Pancreas (tissue), 10 donors: Measurements from ENCODE around the gene NR1I3. TPM values are rescaled to one million over a fixed set of nuclear protein-coding genes. Genes with fewer than 3 reads are reported as not detected.

ENCODE experiments used
- ATAC-seq, 4 donors: fragments of 200-7000 bp; cut with Tn5 transposase; one replicate each; pipeline versions ENCODE4 v1.8.0 to v1.9.1; 2020; ENCODE audit warnings: mild to moderate bottlenecking in 4 of 4, moderate library complexity in 4 of 4
- DNase-seq, 6 donors: peaks; one replicate each; pipeline ENCODE4 v3.0.0-alpha.2; 2020
- FAIRE-seq: peaks from 2 replicates; lab custom pipeline; 2012; peaks lifted over from hg19 to GRCh38; lab: Jason Lieb, UNC
- H3K27ac ChIP-seq, 4 donors: fragments of 200-600 bp; sonication (generic); 1 replicate in 3 of 4; 2 replicates in 1 of 4; pipeline versions ENCODE4 v1.5.0 to v1.8.0; 2020
- H3K27me3 ChIP-seq, 4 donors: fragments of 200-600 bp; one replicate each; pipeline ENCODE4 v1.8.0; 2021
- H3K36me3 ChIP-seq, 3 donors: fragments of 200-600 bp; sonication (generic) in 1 of 3; one replicate each; pipeline versions ENCODE4 v1.5.0 to v1.8.0; 2020 to 2021
- H3K4me1 ChIP-seq, 3 donors: fragments of 200-600 bp; one replicate each; pipeline ENCODE4 v1.8.0; 2021
- H3K4me3 ChIP-seq, 4 donors: fragments of 200-600 bp; sonication (generic) in 2 of 4; one replicate each; pipeline versions ENCODE4 v1.5.0 to v1.8.0; 2020 to 2021
- H3K9me3 ChIP-seq, 4 donors: fragments of 200-600 bp; one replicate each; pipeline ENCODE4 v1.8.0; 2021
- WGBS, 2 donors: extraction: QIAGEN DNeasy Blood & Tissue Kit; methylation state at CpG; one replicate each; pipeline ENCODE4 v1.1.7; 2013; 5-methylcytosine and 5-hydroxymethylcytosine counted together
- intact Hi-C, 3 donors: fragments of 100-400 bp; cut with DNase I; formaldehyde crosslinking; loops; one replicate each; pipeline versions ENCODE4 v1.11.1 to v1.14.2; 2022
- polyA plus RNA-seq, 2 donors: library from polyadenylated mRNA; stranded (reverse); fragments of 200-250 nt; gene quantifications; one replicate each; pipeline ENCODE4 v1.2.3, GENCODE V29; 2013
- total RNA-seq, 6 donors: library from RNA; stranded (reverse); fragmentation: NEBNext Ultra II Directional in 4 of 6; extraction: Animal tissue kit (Norgen Biotek cat#: 25700) in 4 of 6; gene quantifications; one replicate each; pipeline versions ENCODE4 v1.2.1 to v1.2.4, GENCODE V29; 2021 to 2023
- TF ChIP-seq, protein P1 (sequence below), 4 donors: fragments of 200-600 bp; sonication (generic) in 3 of 4; IDR thresholded peaks; one replicate each; pipeline versions ENCODE4 v1.5.0 to v1.8.0; 2021; ENCODE audit warnings: antibody characterized with exemption in 4 of 4
- donor health status: healthy with polysubstance abuse.
- donor health status: DM: no; HTN: no; CAD: no; lungs with moderate emphysema.
- donor health status: DM: no; HTN: no; CAD: no.
- donor health status: control.
- donor health status: control.
- donor health status: Bipolar disorder and iron deficiency.
- donor health status: DM: yes; HTN: yes; CAD: no.
- donor health status: DM: no; HTN: no; CAD: no.
- donor health status: DM: no; HTN: no; CAD: no.
- donor health status: DM: yes; HTN: yes; CAD: no.

Gene NR1I3
- total and polyA plus RNA-seq, 8 donors: 0.15 TPM; not detected in 7

DNA sequence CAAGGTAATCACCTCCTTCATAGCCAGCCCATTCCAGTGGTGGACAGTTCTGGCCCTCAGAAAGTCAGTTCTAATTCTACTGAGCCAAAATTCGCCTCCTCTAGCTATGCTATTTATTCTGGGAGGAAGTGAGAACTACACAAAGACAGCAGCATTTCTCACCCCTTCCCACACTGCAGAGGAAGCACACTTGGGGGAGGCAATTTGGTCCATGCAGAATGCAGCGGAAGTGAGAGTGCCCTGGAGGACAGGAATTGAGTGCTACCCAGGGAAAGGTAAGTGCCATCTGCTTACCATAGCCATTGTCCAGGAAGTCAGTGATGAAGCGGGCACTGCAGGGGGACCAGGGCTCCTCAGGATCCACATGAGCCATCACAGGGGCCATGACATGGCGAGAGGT, 42.8 kb downstream of the NR1I3 start:
- ATAC-seq: peak in 1 of 4 donors; percentile 20
- TF ChIP-seq, protein P1, sequence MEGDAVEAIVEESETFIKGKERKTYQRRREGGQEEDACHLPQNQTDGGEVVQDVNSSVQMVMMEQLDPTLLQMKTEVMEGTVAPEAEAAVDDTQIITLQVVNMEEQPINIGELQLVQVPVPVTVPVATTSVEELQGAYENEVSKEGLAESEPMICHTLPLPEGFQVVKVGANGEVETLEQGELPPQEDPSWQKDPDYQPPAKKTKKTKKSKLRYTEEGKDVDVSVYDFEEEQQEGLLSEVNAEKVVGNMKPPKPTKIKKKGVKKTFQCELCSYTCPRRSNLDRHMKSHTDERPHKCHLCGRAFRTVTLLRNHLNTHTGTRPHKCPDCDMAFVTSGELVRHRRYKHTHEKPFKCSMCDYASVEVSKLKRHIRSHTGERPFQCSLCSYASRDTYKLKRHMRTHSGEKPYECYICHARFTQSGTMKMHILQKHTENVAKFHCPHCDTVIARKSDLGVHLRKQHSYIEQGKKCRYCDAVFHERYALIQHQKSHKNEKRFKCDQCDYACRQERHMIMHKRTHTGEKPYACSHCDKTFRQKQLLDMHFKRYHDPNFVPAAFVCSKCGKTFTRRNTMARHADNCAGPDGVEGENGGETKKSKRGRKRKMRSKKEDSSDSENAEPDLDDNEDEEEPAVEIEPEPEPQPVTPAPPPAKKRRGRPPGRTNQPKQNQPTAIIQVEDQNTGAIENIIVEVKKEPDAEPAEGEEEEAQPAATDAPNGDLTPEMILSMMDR (IDR thresholded peaks at IDR 0.05): no peak
- intact Hi-C loops: loop anchor here in 1 of 3 donors (10.0 kb wide), 1 partner anchor 180 kb away; no protein-coding TSS in a partner anchor
- Histone ChIP-seq H3K4me1 (no peaks in the 10 kb centered on the region), H3K36me3 (no peaks in the 10 kb centered on the region), H3K27me3 (no peaks in the 10 kb centered on the region), H3K27ac (no peak overlapping the region), H3K4me3 (no peak overlapping the region), H3K9me3 (no peaks in the 10 kb centered on the region)
- DNase-seq: no peak
- FAIRE-seq: no peak
- 67 to 74% methylated on average over 4 of the region's 4 CpGs for WGBS, 2 donors

DNA sequence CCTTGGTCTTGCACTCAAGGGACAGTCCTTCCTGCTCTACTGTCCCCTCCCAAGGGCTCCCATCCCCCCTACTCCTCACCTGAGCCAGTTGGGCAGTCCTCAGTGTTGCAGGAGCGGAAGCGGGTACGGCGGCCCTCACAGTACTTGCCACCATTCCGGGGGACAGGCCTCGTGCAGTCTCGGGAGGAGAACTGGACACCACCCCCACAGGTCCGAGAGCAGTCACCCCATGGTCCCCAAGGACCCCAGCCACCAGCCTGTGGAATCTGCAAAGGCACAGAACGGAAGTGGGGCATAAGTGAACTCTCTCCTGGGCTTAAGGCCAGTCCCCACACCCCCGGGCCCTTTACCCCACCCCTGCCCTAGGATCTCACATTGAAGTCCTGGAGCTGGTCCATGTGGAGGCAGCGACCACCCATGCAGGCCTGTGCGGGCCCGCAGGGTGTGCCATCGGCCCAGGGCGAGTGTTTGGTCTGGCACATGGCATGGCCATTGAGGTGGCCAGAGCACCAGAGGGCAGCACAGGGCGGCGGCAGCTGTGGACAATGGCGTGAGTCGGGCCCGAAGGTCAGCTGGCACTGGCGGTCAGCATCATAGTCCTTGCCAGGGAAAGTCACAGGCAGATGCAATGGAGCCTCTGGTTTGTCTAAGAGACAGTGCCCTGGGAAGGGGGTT, 44.3 kb downstream of the NR1I3 start:
- no peak for FAIRE-seq
- Histone ChIP-seq H3K4me1 (no peaks in the 10 kb centered on the region), H3K9me3 (no peaks in the 10 kb centered on the region), H3K27me3 (no peaks in the 10 kb centered on the region), H3K36me3 (no peaks in the 10 kb centered on the region), H3K27ac (no peak overlapping the region), H3K4me3 (no peak overlapping the region)
- intact Hi-C loops: loop anchor here in 2 of 3 donors (5.0 to 10.0 kb wide), 2 partner anchors 181 to 189 kb away; no protein-coding TSS in a partner anchor
- TF ChIP-seq, protein P1 (IDR thresholded peaks at IDR 0.05): no peak
- DNase-seq: no peak
- WGBS, 2 donors: 61 to 63% methylated on average over 21 of the region's 21 CpGs
- peak in 2 of 4 donors; percentile 4 to 7 for ATAC-seq

DNA sequence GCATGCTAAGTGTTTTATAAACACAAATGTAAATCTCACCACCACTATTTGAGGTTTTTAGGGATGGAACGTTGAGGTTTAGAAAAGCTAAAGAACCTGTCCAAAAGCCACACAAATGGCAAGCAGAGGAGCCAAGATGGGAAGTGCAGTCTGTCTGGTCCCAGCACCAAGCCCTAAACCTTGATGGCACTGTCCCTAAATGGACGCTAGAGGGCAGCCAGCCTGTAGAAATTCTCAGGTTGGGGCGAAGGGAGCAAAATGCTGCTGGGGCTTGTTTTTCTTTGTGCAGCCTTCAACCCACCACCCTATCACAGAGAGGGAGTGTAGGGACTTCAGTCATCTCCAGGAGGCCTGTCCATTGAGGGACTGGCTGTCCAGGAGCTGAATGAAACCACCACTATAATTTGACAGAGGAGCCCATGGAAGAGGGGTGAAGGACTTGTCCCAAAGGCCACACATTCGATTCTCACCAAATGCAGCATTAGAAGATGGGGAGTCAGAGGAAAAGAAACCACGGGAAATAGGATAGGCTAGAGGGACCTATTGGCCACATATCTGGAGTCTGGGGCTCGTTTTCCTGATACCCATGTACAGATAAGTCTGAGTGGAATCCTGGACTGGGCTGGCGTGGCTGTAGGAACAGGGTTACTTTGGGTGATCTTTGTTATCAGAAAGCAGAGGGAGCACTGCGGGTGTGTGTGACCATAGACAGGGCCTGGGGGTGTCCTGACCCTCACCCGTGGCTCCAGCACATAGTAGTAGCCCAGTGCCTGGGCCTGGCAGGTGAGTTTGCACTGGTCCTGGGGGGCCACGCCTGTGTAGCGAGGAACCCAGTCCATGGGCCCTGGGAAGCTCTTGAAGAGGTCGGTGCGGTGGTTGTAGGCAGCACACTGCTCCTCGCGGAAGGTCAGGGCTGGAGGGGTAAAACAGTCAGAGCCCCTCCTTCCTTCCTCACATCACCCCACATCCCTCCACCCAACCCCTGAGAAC, 45.2 kb downstream of the NR1I3 start:
- no peaks in the 10 kb centered on the region for H3K36me3 ChIP-seq
- TF ChIP-seq, protein P1 (IDR thresholded peaks at IDR 0.05): peak; percentile 61 to 88 (median 76)
- intact Hi-C loops: loop anchor here in 2 of 3 donors (5.0 to 10.0 kb wide), 2 partner anchors 182 to 190 kb away; no protein-coding TSS in a partner anchor
- no peaks in the 10 kb centered on the region for H3K27me3 ChIP-seq
- FAIRE-seq (no peak), ATAC-seq (peak; percentile 73 to 89 (median 82)), DNase-seq (peak in 3 of 6 donors; percentile 41 to 66 (median 57))
- no peak overlapping the region for H3K4me3 ChIP-seq
- WGBS, 2 donors: 46 to 48% methylated on average over 15 of the region's 15 CpGs
- H3K27ac ChIP-seq: no peak overlapping the region
- no peaks in the 10 kb centered on the region for H3K9me3 ChIP-seq
- no peaks in the 10 kb centered on the region for H3K4me1 ChIP-seq

DNA sequence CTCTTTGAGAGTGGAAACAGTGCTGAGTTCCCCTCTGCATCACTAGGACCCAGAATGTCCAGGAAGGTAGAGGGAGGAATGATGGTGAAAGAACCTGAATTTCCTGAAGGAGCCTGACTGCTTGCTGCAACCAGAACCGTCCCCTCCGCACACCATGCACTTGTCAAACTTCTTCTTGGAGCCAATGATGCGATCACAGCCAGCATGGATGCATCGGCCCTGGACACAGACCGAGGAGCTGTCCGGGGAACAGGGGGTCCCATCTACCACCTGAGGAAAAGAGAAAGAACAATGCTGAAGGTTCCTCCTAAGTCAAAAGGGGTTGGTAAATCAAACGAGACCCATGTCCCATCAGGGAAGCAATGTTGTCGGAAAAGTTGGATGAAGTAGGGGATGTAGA, 46.0 kb downstream of the NR1I3 start:
- Histone ChIP-seq H3K27me3 (no peaks in the 10 kb centered on the region), H3K4me3 (no peak overlapping the region), H3K27ac (no peak overlapping the region), H3K36me3 (no peaks in the 10 kb centered on the region), H3K9me3 (no peaks in the 10 kb centered on the region), H3K4me1 (no peaks in the 10 kb centered on the region)
- FAIRE-seq: no peak
- ATAC-seq: no peak
- TF ChIP-seq, protein P1 (IDR thresholded peaks at IDR 0.05): no peak
- 41 to 42% methylated on average over 8 of the region's 8 CpGs for WGBS, 2 donors
- DNase-seq: no peak
- intact Hi-C loops: loop anchor here in 2 of 3 donors (5.0 to 10.0 kb wide), 2 partner anchors 183 to 190 kb away; no protein-coding TSS in a partner anchor
